Peyer's patch (tissue), 4 donors: Measurements from ENCODE around the gene SLC4A11. TPM values are rescaled to one million over a fixed set of nuclear protein-coding genes. Genes with fewer than 3 reads are reported as not detected.
A peak's percentile ranks its signal among the peaks of the same experiment; 100 is the strongest.

Source experiments
- DNase-seq, 3 donors: peaks; one replicate each; pipeline ENCODE4 v3.0.0-alpha.2; 2017 to 2019
- H3K27ac ChIP-seq, 4 donors: fragments of 200-600 bp; sonication (generic); one replicate each; pipeline ENCODE4 v1.5.1; 2016 to 2019
- H3K27me3 ChIP-seq, 2 donors: fragments of 200-600 bp; sonication (generic); one replicate each; pipeline ENCODE4 v1.5.1; 2019
- H3K36me3 ChIP-seq, 3 donors: fragments of 200-600 bp; sonication (generic); one replicate each; pipeline ENCODE4 v1.5.1; 2016 to 2019
- H3K4me1 ChIP-seq, 4 donors: fragments of 200-600 bp; sonication (generic); one replicate each; pipeline ENCODE4 v1.5.1; 2016 to 2019
- H3K4me3 ChIP-seq, 4 donors: fragments of 200-600 bp; sonication (generic); 1 replicate in 3 of 4; 2 replicates in 1 of 4; pipeline ENCODE4 v1.5.1; 2016 to 2019; ENCODE audit warnings: mild to moderate bottlenecking in 1 of 4
- H3K9me3 ChIP-seq, 4 donors: fragments of 200-600 bp; sonication (generic); one replicate each; pipeline ENCODE4 v1.5.1; 2016 to 2019; ENCODE audit warnings: mild to moderate bottlenecking in 1 of 4
- POLR2A ChIP-seq, 2 donors: fragments of 450-650 bp; IDR thresholded peaks; one replicate each; pipeline ENCODE4 v1.5.1; 2017; ENCODE audit warnings: antibody characterized with exemption in 2 of 2, mild to moderate bottlenecking in 2 of 2, moderate library complexity in 2 of 2
- total RNA-seq, 4 donors: library from RNA; depleted of rRNA; stranded (reverse); fragments of >200 nt; gene quantifications; one replicate each; pipeline ENCODE4 v1.1.0, GENCODE V29; 2016
- TF ChIP-seq, protein P1 (sequence below), 6 experiments: fragments of 450-650 bp in 4 of 6; fragments of 200-600 bp in 2 of 6; sonication (generic) in 1 of 6; IDR thresholded peaks; one replicate each; pipeline ENCODE4 v1.5.1; 2017 to 2019; ENCODE audit warnings: antibody characterized with exemption in 6 of 6, mild to moderate bottlenecking in 3 of 6, moderate library complexity in 1 of 6

Gene SLC4A11
- total RNA-seq, 4 donors from 2014 or later, result 0.54 to 1.1 (median 0.70) TPM; not detected in 1

DNA sequence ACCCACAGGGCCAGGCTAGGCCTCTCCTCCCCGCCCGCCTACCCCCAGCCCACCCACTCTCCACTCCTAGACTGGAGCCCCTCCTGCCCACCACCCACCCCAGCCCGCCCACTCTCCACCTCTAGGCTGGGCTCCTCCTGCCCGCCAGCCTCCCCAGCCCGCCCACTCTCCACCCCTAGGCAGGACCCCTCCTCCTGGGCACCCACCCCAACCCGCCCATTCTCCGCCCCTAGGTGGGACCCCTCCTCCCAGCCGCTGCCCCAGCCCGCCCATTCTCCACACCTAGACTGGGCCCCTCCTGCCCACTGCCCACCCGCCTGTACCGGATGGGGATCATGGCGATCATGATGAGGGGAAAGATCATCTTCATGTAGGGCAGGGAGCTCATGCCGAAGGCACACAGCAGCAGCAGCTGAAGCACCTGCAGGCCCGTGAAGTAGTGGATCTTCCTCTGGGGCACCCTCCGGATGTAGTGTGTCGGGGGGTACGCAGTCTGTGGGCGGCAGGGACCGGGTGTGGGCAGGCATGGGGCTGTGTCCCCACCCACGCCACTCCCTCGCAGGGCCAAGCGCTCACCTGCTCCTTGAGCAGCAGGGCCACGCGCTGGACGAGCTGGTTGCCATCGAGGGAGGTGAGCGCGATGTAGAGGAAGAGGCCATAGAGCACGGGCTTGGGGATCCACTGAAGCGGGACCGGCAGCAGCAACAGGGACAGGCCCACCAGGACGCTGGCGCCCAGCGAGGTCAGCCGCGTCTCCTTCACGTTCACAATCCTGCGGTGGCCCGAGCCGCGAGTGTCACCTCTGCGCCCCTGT, 10.8 kb downstream of the SLC4A11 start:
- H3K36me3 ChIP-seq, result peaks cover 0 to 3% (median 0%) of the 10 kb centered on the region in 3 donors
- no peaks in the 10 kb centered on the region for H3K4me1 ChIP-seq
- no peaks in the 10 kb centered on the region for H3K27me3 ChIP-seq
- no peak overlapping the region for H3K27ac ChIP-seq
- no peak overlapping the region for H3K4me3 ChIP-seq
- TF ChIP-seq, protein P1, sequence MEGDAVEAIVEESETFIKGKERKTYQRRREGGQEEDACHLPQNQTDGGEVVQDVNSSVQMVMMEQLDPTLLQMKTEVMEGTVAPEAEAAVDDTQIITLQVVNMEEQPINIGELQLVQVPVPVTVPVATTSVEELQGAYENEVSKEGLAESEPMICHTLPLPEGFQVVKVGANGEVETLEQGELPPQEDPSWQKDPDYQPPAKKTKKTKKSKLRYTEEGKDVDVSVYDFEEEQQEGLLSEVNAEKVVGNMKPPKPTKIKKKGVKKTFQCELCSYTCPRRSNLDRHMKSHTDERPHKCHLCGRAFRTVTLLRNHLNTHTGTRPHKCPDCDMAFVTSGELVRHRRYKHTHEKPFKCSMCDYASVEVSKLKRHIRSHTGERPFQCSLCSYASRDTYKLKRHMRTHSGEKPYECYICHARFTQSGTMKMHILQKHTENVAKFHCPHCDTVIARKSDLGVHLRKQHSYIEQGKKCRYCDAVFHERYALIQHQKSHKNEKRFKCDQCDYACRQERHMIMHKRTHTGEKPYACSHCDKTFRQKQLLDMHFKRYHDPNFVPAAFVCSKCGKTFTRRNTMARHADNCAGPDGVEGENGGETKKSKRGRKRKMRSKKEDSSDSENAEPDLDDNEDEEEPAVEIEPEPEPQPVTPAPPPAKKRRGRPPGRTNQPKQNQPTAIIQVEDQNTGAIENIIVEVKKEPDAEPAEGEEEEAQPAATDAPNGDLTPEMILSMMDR (IDR thresholded peaks at IDR 0.05), result no peak
- no peak for TF ChIP-seq POLR2A (IDR thresholded peaks at IDR 0.05)
- no peaks in the 10 kb centered on the region for H3K9me3 ChIP-seq
- DNase-seq, result peak in 1 of 3 donors; percentile 40

DNA sequence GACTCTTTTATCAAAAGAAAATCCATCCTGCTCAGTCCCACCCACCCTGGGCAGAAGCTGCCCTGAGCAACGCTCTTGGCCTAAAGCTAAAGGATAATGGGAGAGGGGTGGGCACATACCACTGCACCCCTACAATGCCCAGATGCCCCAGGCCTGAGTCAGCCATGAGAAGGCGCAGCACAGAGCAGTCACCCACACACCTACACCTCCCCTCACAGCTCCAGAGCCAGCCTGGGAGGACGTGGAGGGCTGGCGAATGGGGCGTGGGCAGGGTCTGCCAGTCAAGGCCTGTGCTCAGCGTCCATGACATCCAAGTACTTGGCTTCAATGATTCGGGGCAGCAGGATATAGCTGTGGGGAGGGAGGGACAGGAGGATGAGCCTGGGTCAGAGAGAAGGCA, 11.5 kb downstream of the SLC4A11 start:
- no peaks in the 10 kb centered on the region for H3K4me1 ChIP-seq
- H3K36me3 ChIP-seq, result peaks cover 0 to 5% (median 0%) of the 10 kb centered on the region in 3 donors
- H3K27me3 ChIP-seq, result no peaks in the 10 kb centered on the region
- no peak for DNase-seq
- no peak for TF ChIP-seq POLR2A (IDR thresholded peaks at IDR 0.05)
- TF ChIP-seq, protein P1 (IDR thresholded peaks at IDR 0.05), result no peak
- H3K27ac ChIP-seq, result no peak overlapping the region
- no peak overlapping the region for H3K4me3 ChIP-seq
- H3K9me3 ChIP-seq, result no peaks in the 10 kb centered on the region

DNA sequence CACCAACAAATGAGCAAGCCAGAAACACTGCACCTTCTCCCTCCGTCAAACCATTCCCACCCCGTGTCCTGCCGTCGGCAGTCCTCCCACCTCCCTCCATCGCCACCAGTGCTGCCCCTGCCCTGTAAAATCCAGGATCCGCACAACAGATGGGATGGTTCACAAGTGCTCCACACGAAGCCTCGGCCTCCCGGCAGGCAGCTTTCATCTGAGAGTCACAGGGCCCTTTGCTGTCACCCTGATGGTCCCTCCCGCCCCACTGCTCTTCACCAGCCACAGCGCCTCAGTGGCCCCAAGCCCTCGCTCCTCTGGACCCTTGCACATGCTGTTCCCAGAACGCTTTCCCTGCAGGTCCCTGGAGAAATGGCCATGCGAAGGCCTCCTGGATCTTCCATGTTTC, 12.1 kb downstream of the SLC4A11 start:
- H3K9me3 ChIP-seq, result no peaks in the 10 kb centered on the region
- no peak for DNase-seq
- no peak for TF ChIP-seq POLR2A (IDR thresholded peaks at IDR 0.05)
- TF ChIP-seq, protein P1 (IDR thresholded peaks at IDR 0.05), result no peak
- peaks cover 0 to 9% (median 0%) of the 10 kb centered on the region in 3 donors for H3K36me3 ChIP-seq
- no peaks in the 10 kb centered on the region for H3K4me1 ChIP-seq
- H3K27ac ChIP-seq, result no peak overlapping the region
- H3K27me3 ChIP-seq, result no peaks in the 10 kb centered on the region
- no peak overlapping the region for H3K4me3 ChIP-seq

DNA sequence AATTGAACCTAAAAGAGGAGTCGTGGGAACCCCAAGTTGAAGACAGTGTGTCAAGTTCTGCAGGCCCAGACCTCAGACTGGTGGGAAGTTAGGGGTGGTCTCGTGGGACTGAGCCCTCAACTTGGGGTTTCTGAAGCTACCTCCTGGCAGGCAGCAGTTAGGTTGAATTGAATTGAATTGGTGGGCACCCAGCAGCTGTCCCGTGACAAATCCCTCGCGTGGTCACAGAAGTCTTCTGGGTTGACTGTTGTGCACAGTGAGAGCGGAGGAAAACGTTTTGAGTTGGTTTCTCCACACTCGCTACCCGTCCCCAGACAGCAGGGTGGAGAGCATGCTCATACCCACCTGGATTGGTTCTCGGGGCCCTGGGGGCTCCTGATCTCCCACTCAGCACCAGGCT, 12.9 kb downstream of the SLC4A11 start:
- Histone ChIP-seq H3K4me3 (no peak overlapping the region), H3K9me3 (no peaks in the 10 kb centered on the region), H3K36me3 (peaks cover 0 to 16% (median 0%) of the 10 kb centered on the region in 3 donors), H3K4me1 (no peaks in the 10 kb centered on the region), H3K27ac (no peak overlapping the region), H3K27me3 (no peaks in the 10 kb centered on the region)
- no peak for DNase-seq
- TF ChIP-seq, protein P1 (IDR thresholded peaks at IDR 0.05), result no peak
- no peak for TF ChIP-seq POLR2A (IDR thresholded peaks at IDR 0.05)

DNA sequence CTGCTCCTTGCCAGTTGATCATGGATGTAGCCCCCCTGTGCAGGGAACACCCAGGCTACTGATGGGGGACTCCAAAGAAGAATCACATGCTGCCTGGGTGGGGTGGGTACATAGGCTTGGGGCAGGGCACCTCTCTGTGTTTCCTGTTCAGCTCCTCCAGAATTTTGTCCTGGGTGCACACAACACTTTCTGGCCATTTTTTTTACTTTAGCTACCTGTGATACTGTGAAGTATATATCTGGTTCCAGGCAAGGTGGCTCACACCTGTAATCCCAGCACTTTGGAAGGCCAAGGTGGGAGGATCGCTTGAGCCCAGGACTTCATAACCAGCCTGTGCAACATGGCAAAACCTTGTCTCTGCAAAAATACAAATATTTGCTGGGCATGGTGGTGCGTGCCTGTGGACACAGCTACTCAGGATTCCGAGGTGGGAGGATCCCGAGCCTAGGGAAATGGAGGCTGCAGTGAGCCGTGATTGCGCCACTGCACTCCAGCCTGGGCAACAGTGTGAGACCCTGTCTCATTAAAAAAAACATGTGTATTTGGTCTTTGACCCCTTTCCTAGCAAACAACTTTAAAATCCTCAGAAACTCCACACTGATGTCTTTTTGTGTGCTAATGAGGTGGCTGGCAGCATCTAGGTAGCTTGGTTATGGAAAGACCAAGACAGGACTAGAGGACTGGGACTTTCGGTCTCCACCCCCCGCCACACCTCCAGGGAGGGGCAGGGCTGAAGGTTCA, 14.1 kb downstream of the SLC4A11 start:
- Histone ChIP-seq H3K4me1 (no peaks in the 10 kb centered on the region), H3K27me3 (no peaks in the 10 kb centered on the region), H3K9me3 (no peaks in the 10 kb centered on the region), H3K36me3 (peaks cover 0 to 19% (median 0%) of the 10 kb centered on the region in 3 donors), H3K27ac (no peak overlapping the region), H3K4me3 (no peak overlapping the region)
- TF ChIP-seq, protein P1 (IDR thresholded peaks at IDR 0.05), result no peak
- no peak for TF ChIP-seq POLR2A (IDR thresholded peaks at IDR 0.05)
- DNase-seq, result peak in 2 of 3 donors; percentile 78
